ENCODE data around the gene TEX29.

TEX29 gene

DNA sequence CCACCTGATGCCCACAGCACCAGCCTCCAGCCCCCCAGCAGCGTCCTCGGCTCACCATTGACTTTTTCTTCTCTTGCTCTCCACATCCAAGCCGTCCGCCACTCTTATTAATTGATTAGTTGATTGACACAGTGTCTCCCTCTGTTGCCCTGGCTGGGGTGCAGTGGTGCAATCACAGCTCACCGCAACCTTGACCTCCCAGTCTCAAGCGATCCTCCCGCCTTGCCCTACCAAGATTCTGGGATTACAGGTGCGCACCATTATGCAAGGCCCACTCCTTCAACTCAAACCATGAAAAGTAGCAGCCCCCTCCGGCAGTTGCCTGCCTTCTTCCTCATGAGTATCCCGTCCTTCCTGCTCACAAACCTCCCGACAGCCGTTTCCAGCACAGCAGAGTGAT lies 921 bp upstream of the TEX29 start:
- Histone ChIP-seq H3K27ac (ENCODE audit: low read depth, low read length) (no peak overlapping the region), H3K4me3 (ENCODE audit: low read depth in 1 of 2, low read length in 2 of 2) (no peak overlapping the region), H3K36me3 (ENCODE audit: control insufficient read depth in 1 of 2, insufficient read depth in 2 of 2, low read length in 2 of 2) (no peaks in the 10 kb centered on the region), H3K4me1 (ENCODE audit: control insufficient read depth in 1 of 2, insufficient read depth in 2 of 2, low read length in 2 of 2) (no peaks in the 10 kb centered on the region), H3K27me3 (ENCODE audit: control insufficient read depth in 1 of 2, insufficient read depth in 2 of 2, low read length in 2 of 2) (no peaks in the 10 kb centered on the region), H3K9ac (ENCODE audit: low read depth in 1 of 2, low read length in 2 of 2) (no peak overlapping the region), H3K9me3 (ENCODE audit: control insufficient read depth in 1 of 2, low read length in 2 of 2) (no peaks in the 10 kb centered on the region)

DNA sequence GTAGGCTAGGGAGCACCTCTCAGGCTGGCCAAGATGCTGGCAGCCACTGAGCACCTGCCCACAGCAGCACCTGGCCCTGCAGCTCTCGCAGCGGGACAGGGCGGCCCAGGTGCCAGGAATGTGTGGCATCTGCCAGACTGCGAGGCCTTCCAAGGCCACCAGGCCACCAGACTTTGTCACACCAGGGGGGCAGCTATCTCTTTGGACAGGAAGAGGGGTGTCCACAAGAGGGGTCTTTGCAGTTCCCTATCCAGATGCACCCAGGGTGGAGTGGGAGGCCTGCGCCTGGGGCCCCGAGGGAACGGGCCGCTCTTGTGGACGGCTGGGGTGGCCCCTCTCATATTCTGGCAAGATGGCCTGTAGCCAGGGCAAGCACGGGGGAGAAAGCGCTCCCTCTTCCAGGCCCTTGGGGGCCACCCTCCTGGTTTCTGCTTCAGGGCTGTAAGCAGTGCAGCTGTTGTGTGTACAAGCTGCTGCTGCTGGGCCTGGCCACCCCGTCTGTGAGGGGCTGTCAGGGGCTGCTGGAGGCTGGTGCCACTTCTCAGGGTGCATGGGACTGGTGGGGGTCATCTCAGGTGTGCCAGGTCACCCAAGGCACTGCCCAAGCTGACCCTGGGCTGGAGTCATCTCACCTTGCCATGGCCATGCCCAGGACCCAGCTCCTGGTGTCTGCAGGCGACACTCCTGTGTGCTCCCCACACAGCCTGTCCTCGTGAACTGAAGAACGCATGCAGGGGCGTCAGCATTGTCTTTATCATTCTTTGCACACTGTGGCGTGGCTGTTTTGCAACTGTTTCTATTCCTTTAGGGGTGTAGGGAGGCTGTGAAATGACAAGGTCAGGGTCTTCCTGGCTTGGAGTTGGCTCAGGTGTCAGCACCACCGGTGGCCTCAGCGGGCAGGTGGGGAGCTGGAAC lies 1.8 kb downstream of the TEX29 start:
- Histone ChIP-seq H3K9me3 (ENCODE audit: control insufficient read depth in 1 of 2, low read length in 2 of 2) (no peaks in the 10 kb centered on the region), H3K36me3 (ENCODE audit: control insufficient read depth in 1 of 2, insufficient read depth in 2 of 2, low read length in 2 of 2) (no peaks in the 10 kb centered on the region), H3K4me1 (ENCODE audit: control insufficient read depth in 1 of 2, insufficient read depth in 2 of 2, low read length in 2 of 2) (no peaks in the 10 kb centered on the region), H3K27me3 (ENCODE audit: control insufficient read depth in 1 of 2, insufficient read depth in 2 of 2, low read length in 2 of 2) (no peaks in the 10 kb centered on the region), H3K9ac (ENCODE audit: low read depth in 1 of 2, low read length in 2 of 2) (no peak overlapping the region), H3K4me3 (ENCODE audit: low read depth in 1 of 2, low read length in 2 of 2) (no peak overlapping the region), H3K27ac (ENCODE audit: low read depth, low read length) (no peak overlapping the region)

DNA sequence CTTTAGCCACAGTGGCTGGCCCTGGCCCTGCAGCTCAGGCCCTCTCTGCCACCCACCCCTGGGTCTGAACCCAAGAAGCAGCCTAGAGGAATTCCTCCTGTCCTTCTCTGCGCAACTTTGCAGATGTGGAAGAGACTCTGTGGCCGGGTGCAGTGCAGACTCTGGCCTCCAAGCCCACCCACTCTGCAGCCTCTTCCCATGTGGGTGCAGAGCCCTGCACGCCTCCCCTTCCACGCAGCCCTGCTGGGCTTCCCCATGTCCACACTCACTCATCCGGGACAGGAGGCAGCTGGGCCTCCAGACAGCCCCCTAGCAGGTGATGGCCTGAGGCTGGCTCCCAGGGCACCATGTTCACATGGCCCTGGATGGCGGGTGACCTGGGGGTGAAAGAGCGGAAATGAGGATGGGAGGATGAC lies 2.5 kb downstream of the TEX29 start:
- H3K4me1 ChIP-seq (ENCODE audit: control insufficient read depth in 1 of 2, insufficient read depth in 2 of 2, low read length in 2 of 2), result no peaks in the 10 kb centered on the region

DNA sequence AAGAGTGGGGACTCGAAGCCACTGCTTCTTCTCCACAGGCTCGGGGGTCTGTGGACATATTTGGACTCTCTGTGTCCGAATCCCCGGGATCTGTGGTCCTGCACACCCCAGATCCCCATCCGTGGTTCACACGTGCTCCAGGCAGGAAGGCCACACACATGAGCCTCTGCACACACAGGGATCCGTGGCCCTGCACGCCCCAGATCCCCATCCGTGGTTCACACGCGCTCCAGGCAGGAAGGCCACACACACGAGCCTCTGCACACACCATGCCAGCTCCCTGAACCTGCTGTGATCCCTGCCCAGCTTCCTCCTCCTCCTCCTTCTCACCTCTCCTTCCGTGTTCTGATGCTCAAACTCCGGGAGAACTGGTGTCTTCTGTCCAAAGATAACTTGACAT lies 3.1 kb downstream of the TEX29 start:
- no peaks in the 10 kb centered on the region for H3K36me3 ChIP-seq (ENCODE audit: control insufficient read depth in 1 of 2, insufficient read depth in 2 of 2, low read length in 2 of 2)
- H3K27ac ChIP-seq (ENCODE audit: low read depth, low read length), result no peak overlapping the region
- H3K27me3 ChIP-seq (ENCODE audit: control insufficient read depth in 1 of 2, insufficient read depth in 2 of 2, low read length in 2 of 2), result no peaks in the 10 kb centered on the region
- H3K9me3 ChIP-seq (ENCODE audit: control insufficient read depth in 1 of 2, low read length in 2 of 2), result no peaks in the 10 kb centered on the region
- no peaks in the 10 kb centered on the region for H3K4me1 ChIP-seq (ENCODE audit: control insufficient read depth in 1 of 2, insufficient read depth in 2 of 2, low read length in 2 of 2)
- H3K4me3 ChIP-seq (ENCODE audit: low read depth in 1 of 2, low read length in 2 of 2), result no peak overlapping the region
- H3K9ac ChIP-seq (ENCODE audit: low read depth in 1 of 2, low read length in 2 of 2), result no peak overlapping the region

More for the DNA sequence above, 2.5 kb downstream of the TEX29 start:
- H3K27ac ChIP-seq (ENCODE audit: low read depth, low read length), result no peak overlapping the region
- H3K9me3 ChIP-seq (ENCODE audit: control insufficient read depth in 1 of 2, low read length in 2 of 2), result no peaks in the 10 kb centered on the region
- H3K36me3 ChIP-seq (ENCODE audit: control insufficient read depth in 1 of 2, insufficient read depth in 2 of 2, low read length in 2 of 2), result no peaks in the 10 kb centered on the region
- no peak overlapping the region for H3K4me3 ChIP-seq (ENCODE audit: low read depth in 1 of 2, low read length in 2 of 2)
- no peaks in the 10 kb centered on the region for H3K27me3 ChIP-seq (ENCODE audit: control insufficient read depth in 1 of 2, insufficient read depth in 2 of 2, low read length in 2 of 2)
- no peak overlapping the region for H3K9ac ChIP-seq (ENCODE audit: low read depth in 1 of 2, low read length in 2 of 2)

DNA sequence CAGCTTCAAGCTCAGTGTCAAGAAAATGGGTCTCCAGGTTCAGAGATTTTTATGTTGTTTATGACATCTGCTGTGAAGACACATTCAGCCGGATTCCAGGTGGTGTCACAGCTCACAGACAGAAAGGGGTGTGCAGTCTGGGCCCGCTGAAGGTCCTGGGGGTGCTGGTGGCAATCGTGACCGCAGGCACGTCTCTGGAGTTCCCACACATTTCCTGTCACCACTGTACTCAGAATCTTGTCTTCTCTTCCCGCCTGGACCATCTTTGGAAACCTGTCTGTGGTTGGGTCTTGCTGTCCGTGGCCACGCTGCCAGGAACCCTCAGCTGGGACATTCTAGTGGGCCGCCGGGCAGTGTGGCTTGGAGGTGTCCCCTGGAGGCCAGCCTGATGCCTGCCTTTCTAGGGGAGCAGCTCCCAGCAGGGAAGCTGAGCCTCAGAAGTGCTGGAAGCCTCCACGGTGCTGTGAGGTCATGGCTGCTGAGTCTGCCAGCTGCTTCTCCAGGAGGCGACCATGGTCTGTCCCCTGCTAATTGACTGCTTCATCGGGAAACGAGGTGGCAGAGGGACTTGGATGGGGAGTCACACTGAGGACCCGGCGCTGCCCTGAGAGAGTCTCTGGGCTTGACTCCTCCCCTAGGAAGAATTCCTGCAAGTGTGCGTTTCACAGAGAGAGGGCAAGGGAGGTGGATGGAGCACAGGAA lies 3.7 kb downstream of the TEX29 start:
- Histone ChIP-seq H3K9me3 (ENCODE audit: control insufficient read depth in 1 of 2, low read length in 2 of 2) (no peaks in the 10 kb centered on the region), H3K36me3 (ENCODE audit: control insufficient read depth in 1 of 2, insufficient read depth in 2 of 2, low read length in 2 of 2) (no peaks in the 10 kb centered on the region), H3K27ac (ENCODE audit: low read depth, low read length) (no peak overlapping the region), H3K27me3 (ENCODE audit: control insufficient read depth in 1 of 2, insufficient read depth in 2 of 2, low read length in 2 of 2) (no peaks in the 10 kb centered on the region), H3K4me3 (ENCODE audit: low read depth in 1 of 2, low read length in 2 of 2) (no peak overlapping the region), H3K4me1 (ENCODE audit: control insufficient read depth in 1 of 2, insufficient read depth in 2 of 2, low read length in 2 of 2) (no peaks in the 10 kb centered on the region), H3K9ac (ENCODE audit: low read depth in 1 of 2, low read length in 2 of 2) (no peak overlapping the region)

DNA sequence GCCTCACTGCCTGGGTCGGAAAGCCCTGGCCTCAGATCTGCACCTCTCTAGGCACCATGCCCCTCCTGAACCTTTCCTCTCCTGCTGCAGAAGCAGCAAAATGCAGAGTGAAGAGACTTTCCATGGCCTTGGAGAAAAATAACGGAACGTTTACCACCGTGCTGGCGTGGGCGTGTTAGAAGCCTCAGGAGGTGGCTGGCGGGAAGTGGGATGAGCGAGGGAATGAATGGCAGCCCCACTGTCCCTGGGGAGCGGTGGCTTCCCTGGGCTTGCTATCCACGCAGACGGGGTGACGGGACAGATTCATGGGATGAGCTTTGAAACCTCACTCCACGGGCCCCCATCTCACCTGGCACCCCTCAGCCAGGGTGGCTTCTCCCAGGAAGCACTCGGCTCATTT lies 4.3 kb downstream of the TEX29 start:
- H3K36me3 ChIP-seq (ENCODE audit: control insufficient read depth in 1 of 2, insufficient read depth in 2 of 2, low read length in 2 of 2), result no peaks in the 10 kb centered on the region
- no peak overlapping the region for H3K27ac ChIP-seq (ENCODE audit: low read depth, low read length)
- H3K4me1 ChIP-seq (ENCODE audit: control insufficient read depth in 1 of 2, insufficient read depth in 2 of 2, low read length in 2 of 2), result no peaks in the 10 kb centered on the region
- no peaks in the 10 kb centered on the region for H3K9me3 ChIP-seq (ENCODE audit: control insufficient read depth in 1 of 2, low read length in 2 of 2)
- no peak overlapping the region for H3K4me3 ChIP-seq (ENCODE audit: low read depth in 1 of 2, low read length in 2 of 2)
- H3K27me3 ChIP-seq (ENCODE audit: control insufficient read depth in 1 of 2, insufficient read depth in 2 of 2, low read length in 2 of 2), result no peaks in the 10 kb centered on the region
- H3K9ac ChIP-seq (ENCODE audit: low read depth in 1 of 2, low read length in 2 of 2), result no peak overlapping the region

DNA sequence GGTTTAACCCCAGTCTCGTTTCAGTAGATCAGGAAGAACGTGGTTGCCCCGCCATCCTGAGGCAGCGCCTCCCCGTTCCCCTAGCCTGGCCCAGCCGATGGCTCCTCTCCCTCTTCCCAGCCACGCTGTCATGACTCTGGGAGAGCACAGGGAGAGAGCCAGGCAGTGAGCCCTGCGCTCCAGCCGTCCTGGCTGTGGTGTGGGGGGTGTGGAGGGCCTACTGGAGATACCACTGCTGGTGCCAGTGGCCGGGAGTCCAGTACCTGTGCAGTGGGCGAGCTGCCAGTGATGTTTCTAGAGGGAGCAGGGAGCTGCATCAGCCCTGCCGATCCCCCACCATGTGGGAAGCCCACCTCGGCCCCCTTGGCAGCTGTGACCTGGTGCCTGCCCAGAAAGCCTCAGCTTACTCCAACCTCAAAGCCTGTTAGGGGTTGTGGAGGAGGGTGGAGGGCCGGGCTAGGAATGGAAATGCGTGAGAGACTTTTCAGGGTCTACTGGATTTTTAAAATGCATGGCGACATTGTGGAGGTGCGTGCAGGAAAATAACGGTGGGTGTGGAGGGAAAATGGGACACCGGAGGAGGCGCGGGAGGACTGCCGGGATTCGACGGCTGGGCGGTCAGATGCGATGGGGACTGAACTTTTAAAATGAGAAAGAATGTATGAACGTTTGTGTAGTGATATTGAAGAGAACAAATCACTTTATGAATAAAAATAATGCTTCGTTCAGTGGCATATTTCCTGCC lies 4.9 kb downstream of the TEX29 start:
- Histone ChIP-seq H3K36me3 (ENCODE audit: control insufficient read depth in 1 of 2, insufficient read depth in 2 of 2, low read length in 2 of 2) (no peaks in the 10 kb centered on the region), H3K27ac (ENCODE audit: low read depth, low read length) (no peak overlapping the region), H3K27me3 (ENCODE audit: control insufficient read depth in 1 of 2, insufficient read depth in 2 of 2, low read length in 2 of 2) (no peaks in the 10 kb centered on the region), H3K9me3 (ENCODE audit: control insufficient read depth in 1 of 2, low read length in 2 of 2) (no peaks in the 10 kb centered on the region), H3K9ac (ENCODE audit: low read depth in 1 of 2, low read length in 2 of 2) (no peak overlapping the region), H3K4me3 (ENCODE audit: low read depth in 1 of 2, low read length in 2 of 2) (no peak overlapping the region), H3K4me1 (ENCODE audit: control insufficient read depth in 1 of 2, insufficient read depth in 2 of 2, low read length in 2 of 2) (no peaks in the 10 kb centered on the region)

DNA sequence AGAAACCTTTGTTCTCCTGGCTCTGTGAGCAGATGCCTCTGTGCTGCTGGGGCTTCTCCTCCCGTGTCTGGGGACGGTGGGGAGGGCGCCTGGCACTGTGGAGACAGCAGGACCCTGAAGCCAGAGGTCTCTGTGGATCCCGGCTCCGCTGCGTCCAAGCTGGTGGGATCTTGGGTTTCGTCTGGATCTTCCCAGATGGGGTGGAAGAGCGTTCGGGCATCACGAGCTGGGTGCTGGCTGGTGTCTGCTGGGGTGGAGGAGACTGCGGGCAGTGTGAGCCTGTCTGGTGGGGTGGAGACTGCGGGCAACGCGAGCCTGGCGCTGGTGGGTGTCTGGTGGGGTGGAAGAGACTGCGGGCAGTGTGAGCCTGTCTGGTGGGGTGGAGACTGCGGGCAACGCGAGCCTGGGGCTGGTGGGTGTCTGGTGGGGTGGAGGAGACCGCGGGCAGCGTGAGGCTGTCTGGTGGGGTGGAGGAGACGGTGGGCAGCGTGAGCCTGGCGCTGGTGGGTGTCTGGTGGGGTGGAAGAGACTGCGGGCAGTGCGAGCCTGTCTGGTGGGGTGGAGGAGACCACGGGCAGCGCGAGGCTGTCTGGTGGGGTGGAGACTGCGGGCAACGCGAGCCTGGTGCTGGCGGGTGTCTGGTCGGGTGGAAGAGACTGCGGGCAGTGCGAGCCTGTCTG lies 5.6 kb downstream of the TEX29 start:
- Histone ChIP-seq H3K27ac (ENCODE audit: low read depth, low read length) (no peak overlapping the region), H3K9me3 (ENCODE audit: control insufficient read depth in 1 of 2, low read length in 2 of 2) (no peaks in the 10 kb centered on the region), H3K4me1 (ENCODE audit: control insufficient read depth in 1 of 2, insufficient read depth in 2 of 2, low read length in 2 of 2) (no peaks in the 10 kb centered on the region), H3K27me3 (ENCODE audit: control insufficient read depth in 1 of 2, insufficient read depth in 2 of 2, low read length in 2 of 2) (no peaks in the 10 kb centered on the region), H3K9ac (ENCODE audit: low read depth in 1 of 2, low read length in 2 of 2) (no peak overlapping the region), H3K36me3 (ENCODE audit: control insufficient read depth in 1 of 2, insufficient read depth in 2 of 2, low read length in 2 of 2) (no peaks in the 10 kb centered on the region), H3K4me3 (ENCODE audit: low read depth in 1 of 2, low read length in 2 of 2) (no peak overlapping the region)

DNA sequence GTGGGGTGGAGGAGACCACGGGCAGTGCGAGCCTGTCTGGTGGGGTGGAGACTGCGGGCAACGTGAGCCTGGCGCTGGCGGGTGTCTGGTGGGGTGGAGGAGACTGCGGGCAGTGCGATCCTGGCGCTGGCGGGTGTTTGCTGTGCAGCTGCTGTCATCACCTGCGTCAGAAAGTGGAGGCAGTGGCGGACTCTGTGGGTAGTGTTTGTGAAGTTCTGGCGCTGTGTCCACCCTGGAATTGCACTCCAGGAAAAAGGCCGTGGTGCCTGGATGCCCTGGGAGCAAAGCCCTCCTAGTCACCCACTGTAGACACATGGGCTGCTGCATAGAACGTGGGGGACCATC lies 6.2 kb downstream of the TEX29 start:
- H3K36me3 ChIP-seq (ENCODE audit: control insufficient read depth in 1 of 2, insufficient read depth in 2 of 2, low read length in 2 of 2), result no peaks in the 10 kb centered on the region
- H3K27me3 ChIP-seq (ENCODE audit: control insufficient read depth in 1 of 2, insufficient read depth in 2 of 2, low read length in 2 of 2), result no peaks in the 10 kb centered on the region
- H3K4me3 ChIP-seq (ENCODE audit: low read depth in 1 of 2, low read length in 2 of 2), result no peak overlapping the region
- no peaks in the 10 kb centered on the region for H3K9me3 ChIP-seq (ENCODE audit: control insufficient read depth in 1 of 2, low read length in 2 of 2)
- H3K27ac ChIP-seq (ENCODE audit: low read depth, low read length), result no peak overlapping the region
- H3K9ac ChIP-seq (ENCODE audit: low read depth in 1 of 2, low read length in 2 of 2), result no peak overlapping the region
- no peaks in the 10 kb centered on the region for H3K4me1 ChIP-seq (ENCODE audit: control insufficient read depth in 1 of 2, insufficient read depth in 2 of 2, low read length in 2 of 2)

Measured in duodenal mucosa (tissue), 2 donors.